HUES48 (cell line): ENCODE data around the gene RGS8.
"Not testable (repeated sequence)": the region's sequence is repeated elsewhere in the genome, so short reads cannot be mapped to it uniquely, and the experiment has no call there.

ENCODE experiments used
- H3K27ac ChIP-seq: one replicate; pipeline ENCODE4 v1.7.0; 2013; ENCODE audit warnings: low read depth, low read length, inconsistent platforms
- H3K27me3 ChIP-seq: 2 replicates; pipeline ENCODE4 v1.6.1; 2013; ENCODE audit warnings: mild to moderate bottlenecking, low read length; ENCODE audit not compliant: control insufficient read depth, insufficient read depth
- H3K36me3 ChIP-seq: 2 replicates; pipeline ENCODE4 v1.6.1; 2013; ENCODE audit warnings: low read length; ENCODE audit not compliant: control insufficient read depth, insufficient read depth
- H3K4me1 ChIP-seq: 2 replicates; pipeline ENCODE4 v1.6.1; 2013; ENCODE audit warnings: mild to moderate bottlenecking, low read length; ENCODE audit not compliant: control insufficient read depth, insufficient read depth
- H3K4me3 ChIP-seq: 2 replicates; pipeline ENCODE4 v1.5.1; 2013; ENCODE audit warnings: mild to moderate bottlenecking, low read depth, low read length
- H3K9ac ChIP-seq: 2 replicates; pipeline ENCODE4 v1.6.1; 2013; ENCODE audit warnings: mild to moderate bottlenecking, low read depth, low read length, moderate library complexity
- H3K9me3 ChIP-seq: 2 replicates; pipeline ENCODE4 v1.6.1; 2013; ENCODE audit warnings: low read length; ENCODE audit not compliant: control insufficient read depth, insufficient read depth

RGS8 gene

GRCh38 chr1:182700351-182700709 is 15.9 kb upstream of the RGS8 start:
- Histone ChIP-seq H3K4me3 (peak overlapping the region; percentile 47), H3K4me1 (peaks cover 48% of the 10 kb centered on the region), H3K36me3 (no peaks in the 10 kb centered on the region), H3K9ac (no peak overlapping the region), H3K9me3 (no peaks in the 10 kb centered on the region), H3K27me3 (no peaks in the 10 kb centered on the region), H3K27ac (peak overlapping the region; percentile 8)

- H3K9ac ChIP-seq: peak overlapping the region; percentile 3; the same call in 1 of the 2 replicates
- no peaks in the 10 kb centered on the region for H3K36me3 ChIP-seq
- no peaks in the 10 kb centered on the region for H3K9me3 ChIP-seq
- peaks cover 48% of the 10 kb centered on the region for H3K4me1 ChIP-seq
- H3K4me3 ChIP-seq: peak overlapping the region; percentile 47
- peak overlapping the region; percentile 65 for H3K27ac ChIP-seq
- no peaks in the 10 kb centered on the region for H3K27me3 ChIP-seq
Measured at GRCh38 chr1:182699393-182700350, 15.3 kb upstream of the RGS8 start.

GRCh38 chr1:182698971-182699370 is 14.6 kb upstream of the RGS8 start:
- Histone ChIP-seq H3K4me1 (peaks cover 46% of the 10 kb centered on the region), H3K9me3 (no peaks in the 10 kb centered on the region), H3K36me3 (no peaks in the 10 kb centered on the region), H3K27ac (peak overlapping the region; percentile 65), H3K4me3 (no peak overlapping the region), H3K9ac (no peak overlapping the region), H3K27me3 (no peaks in the 10 kb centered on the region)

GRCh38 chr1:182693139-182693538 is 8.8 kb upstream of the RGS8 start:
- H3K9me3 ChIP-seq, H3K27me3 ChIP-seq, H3K4me1 ChIP-seq, H3K4me3 ChIP-seq, H3K27ac ChIP-seq, H3K36me3 ChIP-seq, H3K9ac ChIP-seq: not testable (repeated sequence)

GRCh38 chr1:182690886-182691443 is 6.6 kb upstream of the RGS8 start:
- Histone ChIP-seq H3K36me3 (no peaks in the 10 kb centered on the region), H3K9ac (no peak overlapping the region), H3K4me3 (no peak overlapping the region), H3K9me3 (peaks cover 2% of the 10 kb centered on the region), H3K4me1 (no peaks in the 10 kb centered on the region), H3K27ac (no peak overlapping the region), H3K27me3 (peaks cover 7% of the 10 kb centered on the region; the same call in 1 of the 2 replicates)

- H3K4me3 ChIP-seq: no peak overlapping the region
- H3K36me3 ChIP-seq: no peaks in the 10 kb centered on the region
- peaks cover 4% of the 10 kb centered on the region; the same call in 1 of the 2 replicates for H3K4me1 ChIP-seq
- no peak overlapping the region for H3K27ac ChIP-seq
- peaks cover 25% of the 10 kb centered on the region for H3K27me3 ChIP-seq
- H3K9me3 ChIP-seq: peaks cover 2% of the 10 kb centered on the region
- no peak overlapping the region for H3K9ac ChIP-seq
Measured at GRCh38 chr1:182688436-182689205, 4.2 kb upstream of the RGS8 start.

GRCh38 chr1:182687361-182687760 is 3.0 kb upstream of the RGS8 start:
- no peaks in the 10 kb centered on the region for H3K36me3 ChIP-seq
- peaks cover 2% of the 10 kb centered on the region for H3K9me3 ChIP-seq
- H3K27ac ChIP-seq: no peak overlapping the region
- H3K4me3 ChIP-seq: no peak overlapping the region
- H3K27me3 ChIP-seq: peaks cover 35% of the 10 kb centered on the region
- peaks cover 4% of the 10 kb centered on the region; the same call in 1 of the 2 replicates for H3K4me1 ChIP-seq
- no peak overlapping the region for H3K9ac ChIP-seq

- peaks cover 40% of the 10 kb centered on the region for H3K27me3 ChIP-seq
- no peak overlapping the region for H3K27ac ChIP-seq
- H3K4me3 ChIP-seq: no peak overlapping the region
- H3K9me3 ChIP-seq: peaks cover 2% of the 10 kb centered on the region
- no peaks in the 10 kb centered on the region for H3K36me3 ChIP-seq
- no peak overlapping the region for H3K9ac ChIP-seq
- peaks cover 4% of the 10 kb centered on the region; the same call in 1 of the 2 replicates for H3K4me1 ChIP-seq
Measured at GRCh38 chr1:182686446-182686845, 2.1 kb upstream of the RGS8 start.

- H3K9me3 ChIP-seq: no peaks in the 10 kb centered on the region
- peaks cover 45% of the 10 kb centered on the region for H3K27me3 ChIP-seq
- H3K4me1 ChIP-seq: peaks cover 4% of the 10 kb centered on the region; the same call in 1 of the 2 replicates
- no peak overlapping the region for H3K4me3 ChIP-seq
- H3K27ac ChIP-seq: no peak overlapping the region
- no peak overlapping the region for H3K9ac ChIP-seq
- H3K36me3 ChIP-seq: no peaks in the 10 kb centered on the region
Measured at GRCh38 chr1:182685215-182685614, 828 bp upstream of the RGS8 start.

- H3K4me1 ChIP-seq: peaks cover 4% of the 10 kb centered on the region; the same call in 1 of the 2 replicates
- no peak overlapping the region for H3K9ac ChIP-seq
- H3K36me3 ChIP-seq: no peaks in the 10 kb centered on the region
- no peak overlapping the region for H3K27ac ChIP-seq
- no peak overlapping the region for H3K4me3 ChIP-seq
- no peaks in the 10 kb centered on the region for H3K9me3 ChIP-seq
- peaks cover 48% of the 10 kb centered on the region for H3K27me3 ChIP-seq
Measured at GRCh38 chr1:182682898-182683501, 1.4 kb downstream of the RGS8 start.
